Superior temporal gyrus (tissue), 1 donor: Measurements from ENCODE around the gene ZNF543.
"Not testable (repeated sequence)": the region's sequence is repeated elsewhere in the genome, so short reads cannot be mapped to it uniquely, and the experiment has no call there.

ENCODE experiments used
- DNase-seq: peaks from one replicate; pipeline ENCODE4 v3.0.0-alpha.2; 2016; ENCODE audit errors: extremely low spot score

The ZNF543 gene

DNA sequence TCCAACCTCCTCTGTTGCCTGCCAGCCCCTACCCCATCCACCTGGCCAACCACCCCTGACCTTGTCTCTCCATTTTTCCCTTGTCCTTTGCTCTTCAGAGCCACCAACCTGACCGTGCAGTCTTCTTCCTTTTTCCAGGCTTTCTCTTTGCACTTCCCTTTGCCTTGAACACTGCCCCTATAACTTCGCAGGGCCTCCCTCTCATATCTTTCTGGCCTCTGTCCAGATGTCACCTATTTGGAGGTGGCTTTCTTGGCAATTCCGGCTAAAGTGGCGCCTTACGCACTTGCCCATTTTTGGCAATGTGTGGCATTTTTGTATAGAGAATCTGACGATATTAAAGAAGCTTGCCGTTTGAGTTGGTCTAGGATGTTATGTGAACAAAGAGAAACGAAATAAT is 844 bp downstream of the ZNF543 start:
- no peak for DNase-seq

GRCh38 chr19:57321751-57322150 is 1.5 kb downstream of the ZNF543 start:
- DNase-seq: no peak

DNA sequence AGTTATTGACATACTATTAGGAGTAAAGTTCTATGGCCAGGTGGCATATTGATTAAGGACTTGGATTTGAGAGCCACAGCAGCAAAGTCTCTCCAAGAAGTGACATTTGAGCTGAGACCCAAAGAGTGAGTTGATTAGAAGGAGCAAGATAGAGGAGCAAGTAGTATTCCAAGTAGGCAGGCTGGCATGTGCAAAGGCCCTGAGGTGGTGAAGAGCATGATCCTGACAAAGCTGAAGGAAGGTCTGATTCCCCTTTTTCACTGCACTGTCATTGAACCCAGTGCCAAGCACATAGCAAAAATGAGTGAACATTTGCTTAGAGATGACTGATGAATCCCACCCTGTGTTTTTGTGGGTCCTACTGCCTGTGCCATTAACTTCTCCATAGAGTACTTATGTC is 4.7 kb downstream of the ZNF543 start:
- no peak for DNase-seq

GRCh38 chr19:57327993-57328392 is 7.7 kb downstream of the ZNF543 start:
- no peak for DNase-seq

- no peak for DNase-seq
These were observed 13.9 kb downstream of the ZNF543 start for GRCh38 chr19:57334191-57334590.

- no peak for DNase-seq
These were observed 18.6 kb downstream of the ZNF543 start for GRCh38 chr19:57338877-57339276.

GRCh38 chr19:57342582-57342981 is 22.3 kb downstream of the ZNF543 start:
- DNase-seq: no peak

DNA sequence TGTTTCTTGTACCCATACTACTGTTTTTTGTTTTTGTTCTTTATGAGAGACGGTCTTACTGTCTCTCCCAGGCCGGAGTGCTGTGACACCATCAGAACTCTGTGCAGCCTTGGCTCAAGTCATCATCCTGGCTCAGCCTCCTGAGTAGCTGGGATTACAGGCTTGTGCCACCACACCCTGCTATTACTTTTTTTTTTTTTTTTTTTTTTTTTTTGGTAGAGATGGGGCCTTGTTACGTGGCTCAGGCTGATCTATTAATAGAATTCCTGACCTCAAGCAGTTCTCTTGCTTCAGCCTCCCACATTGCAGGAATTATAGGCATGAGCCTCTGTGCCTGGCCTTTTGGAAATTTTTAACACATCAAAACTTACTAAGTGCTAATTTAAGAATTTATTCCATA is 27.9 kb downstream of the ZNF543 start:
- DNase-seq: no peak

- DNase-seq: peak; percentile 99
These were observed 30.9 kb downstream of the ZNF543 start, which contains the start of gene ZNF304 for GRCh38 chr19:57350877-57351805. ZNF304 (plus strand) TSS chr19:57351271; CDS start chr19:57351665, 394 bp downstream.

GRCh38 chr19:57351867-57352266 is 31.6 kb downstream of the ZNF543 start:
- no peak for DNase-seq

- no peak for DNase-seq
These were observed 35.6 kb downstream of the ZNF543 start for GRCh38 chr19:57355916-57356315.

- no peak for DNase-seq
These were observed 37.1 kb downstream of the ZNF543 start for GRCh38 chr19:57357406-57357805.

DNA sequence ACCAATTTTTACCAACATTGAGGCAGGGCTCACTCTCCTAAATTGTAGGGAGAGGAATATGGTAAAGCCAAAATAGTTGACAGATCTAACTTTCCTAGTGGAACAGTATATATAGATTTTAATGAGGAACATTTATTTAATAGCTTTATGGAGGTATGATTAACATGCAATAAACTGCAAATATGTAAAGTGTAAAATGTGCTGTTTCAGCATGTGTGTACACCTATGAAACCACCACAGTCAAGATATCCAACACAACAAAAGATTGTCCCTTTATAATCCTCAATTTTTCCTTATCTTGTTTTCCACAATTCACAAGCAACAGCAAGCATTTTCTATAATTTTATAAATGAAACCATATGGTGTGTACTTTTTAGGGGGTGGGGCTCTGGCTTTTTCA is 39.0 kb downstream of the ZNF543 start:
- DNase-seq: no peak

- DNase-seq: no peak
These were observed 42.1 kb downstream of the ZNF543 start for GRCh38 chr19:57362419-57362818.

GRCh38 chr19:57362997-57363687 is 42.9 kb downstream of the ZNF543 start, which contains the start of the genes TRAPPC2B and ZNF547:
TRAPPC2B (plus strand) TSS chr19:57363551; CDS start chr19:57364834, 1,283 bp downstream.
ZNF547 (plus strand) TSS chr19:57363551; CDS start chr19:57368556, 5,005 bp downstream.
- peak; percentile 99 for DNase-seq

DNA sequence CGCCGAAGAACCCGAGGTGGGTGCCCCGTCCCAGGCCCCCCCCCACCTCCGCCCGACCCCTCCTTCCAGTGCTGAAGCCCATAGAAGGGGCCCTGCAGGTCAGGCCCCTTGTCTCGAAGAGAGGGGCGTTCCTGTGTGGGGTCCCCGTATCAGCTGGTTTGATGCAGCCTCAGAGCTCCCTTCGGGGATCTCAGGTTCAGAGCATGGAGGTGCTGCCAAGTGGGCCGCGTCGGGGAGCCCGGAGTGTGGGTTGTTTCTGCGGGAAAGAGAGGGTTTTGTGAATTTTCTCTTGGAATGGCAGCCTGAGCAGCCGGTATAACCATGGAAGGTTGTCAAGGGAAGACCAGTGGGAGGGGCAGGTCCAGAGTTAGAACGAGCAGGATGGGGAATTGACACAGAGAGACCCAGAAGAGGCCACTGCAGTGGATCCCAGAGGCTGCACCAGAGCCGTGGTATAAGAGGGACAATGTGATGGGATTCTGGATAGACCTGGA is 43.5 kb downstream of the ZNF543 start:
- no peak for DNase-seq

DNA sequence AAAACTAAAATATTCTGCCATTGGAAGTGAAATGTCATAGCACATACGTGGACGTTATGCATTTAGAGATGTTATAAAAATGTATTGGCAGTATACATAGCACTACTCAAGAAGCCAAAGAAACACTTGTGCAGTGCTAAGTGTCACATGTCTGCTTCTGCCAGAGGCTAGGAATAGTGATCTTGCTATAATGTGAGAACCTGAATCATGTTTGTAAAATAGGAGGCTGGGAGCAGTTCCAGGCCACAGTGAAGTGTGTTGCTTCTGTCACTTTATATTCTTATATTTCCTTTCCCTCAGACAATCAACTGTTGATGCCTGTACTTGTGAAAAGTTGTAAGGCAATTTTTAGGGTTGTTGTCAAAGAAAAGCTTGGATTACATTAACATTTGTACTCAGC is 46.5 kb downstream of the ZNF543 start:
- no peak for DNase-seq

GRCh38 chr19:57374179-57374578 is 53.9 kb downstream of the ZNF543 start:
- DNase-seq: no peak

GRCh38 chr19:57374647-57375046 is 54.4 kb downstream of the ZNF543 start:
- DNase-seq: not testable (repeated sequence)

GRCh38 chr19:57376151-57376550 is 55.9 kb downstream of the ZNF543 start:
- no peak for DNase-seq

GRCh38 chr19:57377498-57378146 is 57.4 kb downstream of the ZNF543 start:
- DNase-seq: no peak
